Trophoblast cell (in vitro differentiated cells and primary cell): ENCODE results near the gene AKR1B15.
A peak's percentile ranks its signal among the peaks of the same experiment; 100 is the strongest.

Source experiments
- DNase-seq, 2 donors: peaks; one replicate each; pipeline ENCODE4 v3.0.0-alpha.2; 2016
- H2AFZ ChIP-seq: 2 replicates; pipeline ENCODE4 v1.6.1; 2013; ENCODE audit warnings: low read length, moderate library complexity, mild to moderate bottlenecking; ENCODE audit not compliant: insufficient read depth, poor library complexity
- H2AK5ac ChIP-seq: 2 replicates; pipeline ENCODE4 v1.6.1; 2013; ENCODE audit warnings: mild to moderate bottlenecking, low read length
- H2BK120ac ChIP-seq: 2 replicates; pipeline ENCODE4 v1.6.1; 2013; ENCODE audit warnings: low read length, mild to moderate bottlenecking, moderate library complexity; ENCODE audit not compliant: insufficient read depth, poor library complexity
- H2BK12ac ChIP-seq: 2 replicates; pipeline ENCODE4 v1.6.1; 2013; ENCODE audit warnings: mild to moderate bottlenecking, low read length, moderate library complexity
- H2BK5ac ChIP-seq: 2 replicates; pipeline ENCODE4 v1.6.1; 2013; ENCODE audit warnings: low read length, low read depth, moderate library complexity, mild to moderate bottlenecking; ENCODE audit not compliant: poor library complexity
- H3K14ac ChIP-seq: 2 replicates; pipeline ENCODE4 v1.6.1; 2013; ENCODE audit warnings: mild to moderate bottlenecking, low read length
- H3K18ac ChIP-seq: 2 replicates; pipeline ENCODE4 v1.6.1; 2013; ENCODE audit warnings: mild to moderate bottlenecking, low read length
- H3K23ac ChIP-seq: 2 replicates; pipeline ENCODE4 v1.6.1; 2013; ENCODE audit warnings: low read length
- H3K27ac ChIP-seq: 2 replicates; pipeline ENCODE4 v1.5.1; 2013; ENCODE audit warnings: low read depth, mild to moderate bottlenecking, inconsistent platforms, low read length, moderate library complexity
- H3K27me3 ChIP-seq: 2 replicates; pipeline ENCODE4 v1.6.1; 2013; ENCODE audit warnings: inconsistent platforms, mild to moderate bottlenecking, low read length, moderate library complexity; ENCODE audit not compliant: insufficient read depth
- H3K36me3 ChIP-seq, 2 experiments: 1 replicate in 1 of 2; 2 replicates in 1 of 2; pipeline ENCODE4 v1.6.1; 2013; ENCODE audit warnings: low read length in 2 of 2, mild to moderate bottlenecking in 2 of 2, moderate library complexity in 1 of 2; ENCODE audit not compliant: insufficient read depth in 2 of 2, control insufficient read depth in 1 of 2
- H3K4ac ChIP-seq: 2 replicates; pipeline ENCODE4 v1.6.1; 2013; ENCODE audit warnings: low read depth, mild to moderate bottlenecking, low read length, moderate library complexity
- H3K4me1 ChIP-seq, 2 experiments: 1 replicate in 1 of 2; 2 replicates in 1 of 2; pipeline ENCODE4 v1.6.1; 2013; ENCODE audit warnings: low read length in 2 of 2, mild to moderate bottlenecking in 2 of 2, moderate library complexity in 1 of 2; ENCODE audit not compliant: insufficient read depth in 2 of 2, control insufficient read depth in 1 of 2
- H3K4me2 ChIP-seq: 2 replicates; pipeline ENCODE4 v1.6.1; 2013; ENCODE audit warnings: inconsistent platforms, mild to moderate bottlenecking, low read length, moderate library complexity
- H3K4me3 ChIP-seq: 2 replicates; pipeline ENCODE4 v1.5.1; 2013; ENCODE audit warnings: mild to moderate bottlenecking, low read depth, low read length, inconsistent platforms
- H3K79me1 ChIP-seq: one replicate; pipeline ENCODE4 v1.6.1; 2013; ENCODE audit warnings: low read length
- H3K79me2 ChIP-seq: 2 replicates; pipeline ENCODE4 v1.6.1; 2013; ENCODE audit warnings: low read length, mild to moderate bottlenecking; ENCODE audit not compliant: control insufficient read depth, insufficient read depth, poor library complexity
- H3K9ac ChIP-seq: 2 replicates; pipeline ENCODE4 v1.6.1; 2013; ENCODE audit warnings: mild to moderate bottlenecking, low read length
- H3K9me3 ChIP-seq: 2 replicates; pipeline ENCODE4 v1.6.1; 2013; ENCODE audit warnings: low read depth, mild to moderate bottlenecking, control low read depth, inconsistent platforms, low read length; ENCODE audit not compliant: insufficient read depth
- H4K12ac ChIP-seq: 2 replicates; pipeline ENCODE4 v1.6.1; 2013; ENCODE audit warnings: low read depth, mild to moderate bottlenecking, low read length, moderate library complexity
- H4K8ac ChIP-seq: 2 replicates; pipeline ENCODE4 v1.6.1; 2013; ENCODE audit warnings: low read depth, mild to moderate bottlenecking, low read length, moderate library complexity
- H4K91ac ChIP-seq: one replicate; pipeline ENCODE4 v1.6.1; 2013; ENCODE audit warnings: low read depth, mild to moderate bottlenecking, low read length, moderate library complexity
- WGBS: extraction: QIAGEN DNeasy Blood & Tissue Kit; methylation state at CpG from one replicate; pipeline ENCODE4 v1.1.7; 2013; ENCODE audit warnings: missing lambda C conversion rate; ENCODE audit not compliant: insufficient read length, insufficient coverage; ENCODE audit errors: extremely low coverage; 5-methylcytosine and 5-hydroxymethylcytosine counted together

The AKR1B15 gene

DNA sequence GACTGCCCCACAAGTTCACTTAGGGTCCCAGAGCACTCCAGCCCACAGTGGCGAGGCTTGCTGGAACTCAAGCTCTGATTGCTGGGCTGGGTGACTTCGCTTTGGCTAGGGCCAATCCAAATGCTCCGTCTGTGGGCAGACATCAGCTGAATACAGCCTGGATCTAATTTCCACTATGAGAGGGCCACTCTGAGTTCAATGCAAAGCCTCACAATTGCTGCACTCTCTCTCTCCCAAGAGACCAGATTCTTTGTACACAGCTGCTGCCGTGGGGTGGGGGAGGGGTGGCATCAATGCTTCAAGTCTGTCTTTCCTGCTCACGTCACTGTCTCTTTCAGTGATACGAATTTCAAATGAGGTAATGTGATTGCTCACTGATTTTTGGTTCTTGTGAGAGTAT is 50.5 kb downstream of the AKR1B15 start:
- WGBS: no CpG with 5 or more reads among the region's 6 CpGs

GRCh38 chr7:134601459-134601858 is 52.5 kb downstream of the AKR1B15 start:
- Histone ChIP-seq H3K79me2 (no peaks in the 10 kb centered on the region), H2BK5ac (no peak overlapping the region), H3K23ac (no peak overlapping the region), H2BK12ac (no peak overlapping the region), H3K27me3 (no peaks in the 10 kb centered on the region), H4K12ac (no peak overlapping the region), H3K4me1 (peaks cover 0 to 2% of the 10 kb centered on the region in 2 experiments), H3K18ac (no peak overlapping the region), H4K91ac (no peak overlapping the region), H3K27ac (no peak overlapping the region), H3K14ac (no peak overlapping the region), H3K4me3 (no peak overlapping the region), H4K8ac (no peak overlapping the region), H3K79me1 (no peaks in the 10 kb centered on the region), H3K9me3 (peaks cover 4% of the 10 kb centered on the region), H2AFZ (no peak overlapping the region), H3K36me3 (no peaks in the 10 kb centered on the region), H3K4ac (no peak overlapping the region), H2BK120ac (no peak overlapping the region), H2AK5ac (no peak overlapping the region), H3K4me2 (no peak overlapping the region), H3K9ac (no peak overlapping the region)
- no peak for DNase-seq
- WGBS: no CpG with 5 or more reads among the region's 4 CpGs

More for the DNA sequence above, 50.5 kb downstream of the AKR1B15 start:
- Histone ChIP-seq H3K79me1 (no peaks in the 10 kb centered on the region), H3K36me3 (no peaks in the 10 kb centered on the region), H2BK5ac (no peak overlapping the region), H3K9me3 (peaks cover 4% of the 10 kb centered on the region), H3K14ac (no peak overlapping the region), H3K4me3 (no peak overlapping the region), H3K27me3 (no peaks in the 10 kb centered on the region), H3K79me2 (no peaks in the 10 kb centered on the region), H2BK120ac (no peak overlapping the region), H2AK5ac (no peak overlapping the region), H4K12ac (no peak overlapping the region), H3K9ac (no peak overlapping the region), H3K27ac (no peak overlapping the region), H3K4me2 (no peak overlapping the region), H2AFZ (no peak overlapping the region), H3K4ac (no peak overlapping the region), H3K4me1 (no peaks in the 10 kb centered on the region), H4K91ac (no peak overlapping the region), H3K18ac (no peak overlapping the region), H4K8ac (no peak overlapping the region), H2BK12ac (no peak overlapping the region), H3K23ac (no peak overlapping the region)
- DNase-seq: no peak

- H3K14ac ChIP-seq: no peak overlapping the region
- no peak overlapping the region for H2AFZ ChIP-seq
- no peak overlapping the region for H3K27ac ChIP-seq
- no peaks in the 10 kb centered on the region for H3K79me2 ChIP-seq
- H2BK5ac ChIP-seq: no peak overlapping the region
- H3K79me1 ChIP-seq: no peaks in the 10 kb centered on the region
- H3K9ac ChIP-seq: no peak overlapping the region
- H3K9me3 ChIP-seq: peaks cover 4% of the 10 kb centered on the region
- no CpG with 5 or more reads among the region's 11 CpGs for WGBS
- no peak overlapping the region for H2BK12ac ChIP-seq
- peaks cover 0 to 2% of the 10 kb centered on the region in 2 experiments for H3K4me1 ChIP-seq
- no peak overlapping the region for H3K23ac ChIP-seq
- H3K18ac ChIP-seq: no peak overlapping the region
- no peak overlapping the region for H4K8ac ChIP-seq
- no peak overlapping the region for H4K91ac ChIP-seq
- no peak overlapping the region for H3K4ac ChIP-seq
- H3K4me2 ChIP-seq: no peak overlapping the region
- H3K27me3 ChIP-seq: peaks cover 2% of the 10 kb centered on the region
- no peak overlapping the region for H2AK5ac ChIP-seq
- no peak overlapping the region for H4K12ac ChIP-seq
- H3K36me3 ChIP-seq: no peaks in the 10 kb centered on the region
- H3K4me3 ChIP-seq: no peak overlapping the region
- no peak overlapping the region for H2BK120ac ChIP-seq
- peak in 1 of 2 donors; percentile 37 for DNase-seq
These were observed 54.1 kb downstream of the AKR1B15 start for GRCh38 chr7:134602881-134603451.

GRCh38 chr7:134605978-134606923 is 57.3 kb downstream of the AKR1B15 start:
- Histone ChIP-seq H3K79me1 (no peaks in the 10 kb centered on the region), H3K14ac (no peak overlapping the region), H4K91ac (no peak overlapping the region), H3K4me3 (no peak overlapping the region), H3K18ac (no peak overlapping the region), H2AK5ac (no peak overlapping the region), H3K79me2 (no peaks in the 10 kb centered on the region), H3K9me3 (no peaks in the 10 kb centered on the region), H4K8ac (no peak overlapping the region), H3K27ac (no peak overlapping the region), H3K9ac (no peak overlapping the region), H3K23ac (no peak overlapping the region), H3K4me1 (peaks cover 0 to 2% of the 10 kb centered on the region in 2 experiments), H2BK120ac (no peak overlapping the region), H2BK5ac (no peak overlapping the region), H3K36me3 (no peaks in the 10 kb centered on the region), H3K4ac (no peak overlapping the region), H2BK12ac (no peak overlapping the region), H4K12ac (no peak overlapping the region), H2AFZ (no peak overlapping the region), H3K27me3 (peaks cover 2% of the 10 kb centered on the region), H3K4me2 (no peak overlapping the region)
- peak; percentile 66 to 89 for DNase-seq
- WGBS: no CpG with 5 or more reads among the region's 14 CpGs
